HepG2 (cell line): ENCODE data around the gene ZGRF1.
"Not testable (repeated sequence)": the region's sequence is repeated elsewhere in the genome, so short reads cannot be mapped to it uniquely, and the experiment has no call there.

Experiments used
- BHLHE40 ChIP-seq: IDR thresholded peaks from 2 replicates; pipeline ENCODE4 v1.6.1; 2011; ENCODE audit warnings: low read length, improper control_type of control experiment
- BRD4 ChIP-seq: sonication (generic); formaldehyde crosslinking; IDR thresholded peaks from 2 replicates; pipeline ENCODE4 v1.4.0; 2020; ENCODE audit warnings: missing genetic modification reagents
- CTCF ChIP-seq: sonication (generic); formaldehyde crosslinking; IDR thresholded peaks from 2 replicates; pipeline ENCODE4 v1.5.0; 2020; ENCODE audit warnings: mild to moderate bottlenecking, missing genetic modification reagents, moderate library complexity
- KMT2A ChIP-seq: sonication (generic); formaldehyde crosslinking; IDR thresholded peaks from 2 replicates; pipeline ENCODE4 v1.4.0; 2020; ENCODE audit warnings: missing genetic modification reagents
- KMT2B ChIP-seq: IDR thresholded peaks from 2 replicates; pipeline ENCODE4 v1.6.1; 2016; ENCODE audit warnings: missing genetic modification reagents, missing compliant biosample characterization
- MXI1 ChIP-seq: IDR thresholded peaks from 3 replicates; pipeline ENCODE4 v1.6.1; 2012; ENCODE audit warnings: low read depth, low read length, inconsistent platforms, borderline replicate concordance
- NONO ChIP-seq, 2 experiments: fragments of 450-650 bp in 1 of 2; sonication (generic) in 1 of 2; formaldehyde crosslinking in 1 of 2; IDR thresholded peaks in 1 of 2; conservative IDR thresholded peaks in 1 of 2; 2 replicates each; pipeline versions ENCODE4 v1.6.1 to v1.8.0; 2017 to 2022; ENCODE audit warnings: mild to moderate bottlenecking in 1 of 2, missing genetic modification reagents in 1 of 2, moderate library complexity in 1 of 2
- POLR2A ChIP-seq, 2 experiments: IDR thresholded peaks; 2 replicates each; pipeline ENCODE4 v1.6.1; 2011; ENCODE audit warnings: low read depth in 2 of 2, low read length in 2 of 2, mild to moderate bottlenecking in 1 of 2, moderate library complexity in 1 of 2; ENCODE audit not compliant: insufficient read depth in 1 of 2
- SNRNP70 ChIP-seq: fragments of 200-400 bp; formaldehyde crosslinking; IDR thresholded peaks from 2 replicates; pipeline ENCODE4 v1.6.1; 2017; ENCODE audit warnings: mild to moderate bottlenecking, low read depth, low read length, moderate library complexity
- SP140L ChIP-seq: sonication (generic); formaldehyde crosslinking; IDR thresholded peaks from 2 replicates; pipeline ENCODE4 v1.4.0; 2020; ENCODE audit warnings: missing genetic modification reagents, borderline replicate concordance
- SRSF1 ChIP-seq: fragments of 200-400 bp; formaldehyde crosslinking; optimal IDR thresholded peaks from 2 replicates; pipeline ENCODE3; 2017; ENCODE audit warnings: mild to moderate bottlenecking, low read depth, low read length, moderate library complexity
- TP53 ChIP-seq: sonication (generic); formaldehyde crosslinking; conservative IDR thresholded peaks from 2 replicates; pipeline ENCODE4 v1.4.0; 2020; ENCODE audit warnings: missing genetic modification reagents

GRCh38 chr4:112554271-112554670 lies 82.4 kb downstream of the ZGRF1 start:
- TF ChIP-seq KMT2B (CRISPR knock-in tag); CTCF; TP53 (CRISPR knock-in tag); SRSF1; SP140L; NONO (IDR thresholded peaks at IDR 0.05); NONO (CRISPR knock-in tag; conservative IDR thresholded peaks at IDR 0.05); POLR2A (IDR thresholded peaks at IDR 0.05; ENCODE audit: insufficient read depth in 1 of 2, low read depth in 2 of 2, low read length in 2 of 2); BRD4 (CRISPR knock-in tag); KMT2A (CRISPR knock-in tag); BHLHE40; MXI1; SNRNP70: not testable (repeated sequence)
